Cardiac fibroblast (primary cell): ENCODE results near the gene OSBPL10.
A peak's percentile ranks its signal among the peaks of the same experiment; 100 is the strongest.

ENCODE experiments used
- DNase-seq, 2 donors: peaks; one replicate each; pipeline versions ENCODE4 v3.0.0 to v3.0.0-alpha.2; 2010; ENCODE audit warnings: low read depth in 2 of 2
- H3K4me3 ChIP-seq, 2 donors: replicated peaks in 1 of 2; 1 replicate in 1 of 2; 2 replicates in 1 of 2; pipeline ENCODE4 v1.5.1; 2011; ENCODE audit warnings: low read depth in 2 of 2, low read length in 2 of 2, mild to moderate bottlenecking in 2 of 2, moderate library complexity in 1 of 2
- TF ChIP-seq, protein P1 (sequence below): IDR thresholded peaks from one replicate; pipeline ENCODE4 v1.5.1; 2011; ENCODE audit warnings: low read depth, mild to moderate bottlenecking, low read length, inconsistent platforms

The OSBPL10 gene

DNA sequence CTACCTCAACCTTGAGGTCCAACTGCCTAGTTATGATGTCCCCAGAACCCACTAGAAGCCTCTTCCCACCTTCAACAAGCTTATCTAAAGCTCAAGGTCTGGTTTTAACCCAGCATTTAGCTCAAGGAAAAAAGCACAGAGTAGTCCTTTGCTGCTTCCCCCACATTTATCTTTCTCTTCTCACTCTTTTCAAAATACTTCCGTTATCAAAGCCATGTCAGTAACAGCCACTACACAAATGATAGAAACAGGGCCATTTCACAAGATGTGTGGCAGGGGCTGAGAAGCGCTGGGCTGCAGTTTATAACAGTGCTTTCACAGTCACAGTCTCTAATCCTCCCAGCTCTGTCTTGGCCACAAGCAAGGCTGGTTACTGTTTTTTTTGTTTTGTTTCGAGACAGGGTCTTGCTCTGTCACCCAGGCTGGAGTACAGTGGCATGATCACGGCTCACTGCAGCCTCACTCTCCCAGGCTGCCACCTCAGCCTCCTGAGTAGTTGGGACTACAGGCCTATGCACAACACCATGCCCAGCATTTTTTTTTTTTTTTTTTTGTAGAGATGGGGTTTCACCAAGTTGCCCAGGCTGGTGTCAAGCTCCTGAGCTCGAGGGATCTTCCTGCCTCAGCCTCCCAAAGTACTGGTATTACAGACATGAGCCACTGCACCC, 218.8 kb downstream of the OSBPL10 start:
- TF ChIP-seq, protein P1, sequence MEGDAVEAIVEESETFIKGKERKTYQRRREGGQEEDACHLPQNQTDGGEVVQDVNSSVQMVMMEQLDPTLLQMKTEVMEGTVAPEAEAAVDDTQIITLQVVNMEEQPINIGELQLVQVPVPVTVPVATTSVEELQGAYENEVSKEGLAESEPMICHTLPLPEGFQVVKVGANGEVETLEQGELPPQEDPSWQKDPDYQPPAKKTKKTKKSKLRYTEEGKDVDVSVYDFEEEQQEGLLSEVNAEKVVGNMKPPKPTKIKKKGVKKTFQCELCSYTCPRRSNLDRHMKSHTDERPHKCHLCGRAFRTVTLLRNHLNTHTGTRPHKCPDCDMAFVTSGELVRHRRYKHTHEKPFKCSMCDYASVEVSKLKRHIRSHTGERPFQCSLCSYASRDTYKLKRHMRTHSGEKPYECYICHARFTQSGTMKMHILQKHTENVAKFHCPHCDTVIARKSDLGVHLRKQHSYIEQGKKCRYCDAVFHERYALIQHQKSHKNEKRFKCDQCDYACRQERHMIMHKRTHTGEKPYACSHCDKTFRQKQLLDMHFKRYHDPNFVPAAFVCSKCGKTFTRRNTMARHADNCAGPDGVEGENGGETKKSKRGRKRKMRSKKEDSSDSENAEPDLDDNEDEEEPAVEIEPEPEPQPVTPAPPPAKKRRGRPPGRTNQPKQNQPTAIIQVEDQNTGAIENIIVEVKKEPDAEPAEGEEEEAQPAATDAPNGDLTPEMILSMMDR, result no peak
- DNase-seq, result peak in 1 of 2 donors; percentile 17
- no peak overlapping the region for H3K4me3 ChIP-seq

DNA sequence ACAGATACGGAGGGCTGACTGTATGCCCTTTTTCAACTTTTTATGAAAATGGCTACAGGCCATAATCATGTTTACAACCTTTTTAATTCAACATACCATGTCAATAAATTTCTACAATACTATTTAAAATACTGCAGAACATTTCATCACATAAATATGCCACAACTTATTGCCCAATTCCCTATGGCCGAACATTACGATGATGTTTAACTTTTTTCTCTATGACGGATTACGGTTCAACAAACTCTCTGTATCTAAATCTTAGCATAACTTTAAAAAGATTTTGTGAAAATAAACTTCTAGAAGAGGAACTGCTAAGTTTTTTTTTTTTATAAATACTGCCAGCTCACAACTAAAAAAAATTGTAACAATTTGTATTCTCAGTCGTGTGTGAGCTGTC, 220.4 kb downstream of the OSBPL10 start:
- TF ChIP-seq, protein P1, result no peak
- DNase-seq, result no peak

DNA sequence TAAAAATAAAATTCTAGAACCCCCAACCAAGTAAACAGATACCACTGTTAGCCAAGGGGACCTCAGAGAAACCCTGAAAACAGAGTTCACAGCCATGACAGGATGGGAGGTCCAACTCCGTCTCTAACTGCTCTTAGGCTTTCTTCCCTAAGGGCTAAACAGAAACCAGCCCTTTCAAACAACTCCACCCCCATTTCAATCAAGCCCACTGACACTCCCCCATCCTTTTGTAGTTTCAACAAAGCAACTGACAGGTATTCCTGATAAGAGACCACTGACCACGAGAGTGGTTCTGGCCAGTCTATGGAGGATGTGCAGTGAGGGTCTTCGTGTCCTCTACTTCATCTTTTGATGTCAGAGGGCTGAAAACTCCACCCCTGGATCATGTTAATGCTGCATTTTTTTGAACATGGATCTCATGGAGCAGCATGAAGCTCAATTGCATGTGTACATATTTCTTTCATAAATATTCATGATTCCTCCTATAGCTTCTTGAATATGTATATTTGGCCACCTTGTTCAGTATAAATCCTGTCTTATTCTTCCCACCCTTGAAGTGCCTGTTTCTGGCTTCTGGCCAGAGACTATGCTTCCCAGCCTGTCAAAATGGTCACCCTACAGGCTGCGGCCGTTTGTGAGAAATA, 222.6 kb downstream of the OSBPL10 start:
- no peak for DNase-seq
- no peak overlapping the region for H3K4me3 ChIP-seq
- TF ChIP-seq, protein P1, result no peak

More for the DNA sequence above, 220.4 kb downstream of the OSBPL10 start:
- H3K4me3 ChIP-seq, result no peak overlapping the region

DNA sequence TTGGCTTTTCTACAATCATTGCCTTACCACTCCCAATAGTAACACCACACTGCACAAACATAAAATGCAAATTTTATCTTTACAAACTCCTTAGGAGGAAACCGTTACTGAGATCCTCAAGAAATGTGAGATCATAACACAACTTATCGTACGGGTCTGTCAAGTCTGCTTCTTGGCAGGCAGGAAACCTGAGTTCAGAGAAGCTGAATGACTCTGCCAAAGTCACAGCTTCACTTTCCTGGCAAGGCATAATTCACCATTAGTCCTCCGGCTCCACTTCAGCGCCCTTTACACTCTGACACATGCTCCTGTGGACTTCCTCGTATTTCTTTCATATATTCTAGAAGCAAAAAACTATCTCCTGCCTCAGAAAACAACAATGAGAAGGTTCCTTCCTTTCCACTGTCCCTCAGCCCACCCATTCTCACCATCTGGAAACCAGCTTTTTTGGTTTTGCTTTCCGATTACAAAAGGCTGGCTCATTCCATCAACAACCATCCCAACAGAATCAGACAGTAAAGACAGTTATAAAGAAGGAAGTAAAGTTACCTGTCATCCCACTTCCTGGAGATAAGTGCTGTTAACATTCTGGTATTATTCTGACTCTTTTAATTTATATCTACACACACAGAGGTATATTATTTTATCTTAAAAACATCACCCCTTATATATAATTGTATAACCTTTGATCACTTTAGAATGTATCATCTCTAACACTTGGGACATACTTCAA, 225.0 kb downstream of the OSBPL10 start:
- H3K4me3 ChIP-seq, result no peak overlapping the region
- peak in 1 of 2 donors; percentile 13 for DNase-seq
- TF ChIP-seq, protein P1, result no peak

DNA sequence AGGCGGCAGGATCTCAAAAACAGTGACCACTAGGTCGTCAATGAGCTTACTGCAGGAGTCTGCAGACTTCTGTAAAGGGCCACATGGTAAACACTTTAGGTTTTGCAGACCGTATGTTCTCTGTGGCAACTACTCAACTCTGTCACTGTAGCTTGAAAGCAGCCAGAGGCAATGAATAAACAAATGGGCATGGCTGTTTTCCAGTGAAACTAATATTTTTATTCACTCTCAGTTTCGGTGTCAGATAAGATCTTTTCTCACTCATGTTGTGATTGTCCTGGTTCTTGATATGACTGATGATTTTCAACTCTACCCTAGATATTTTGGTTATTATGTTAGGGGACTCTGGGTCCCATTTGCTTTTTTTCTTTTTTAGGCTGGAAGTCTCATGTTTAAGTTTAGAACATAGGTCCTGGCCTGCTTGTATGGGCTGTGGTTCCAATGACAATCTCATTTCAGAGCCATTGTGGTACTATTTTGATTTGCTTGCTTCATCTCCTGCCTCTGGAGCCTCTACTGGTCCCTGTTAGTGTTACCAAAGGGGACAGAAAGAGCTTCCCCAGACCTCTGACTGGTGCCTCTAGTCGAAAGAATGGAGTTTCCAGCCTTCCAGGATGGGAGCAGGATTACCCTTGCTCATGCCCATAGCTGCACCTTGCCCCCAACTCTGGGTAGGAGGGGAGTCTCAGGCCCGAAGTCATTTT, 226.3 kb downstream of the OSBPL10 start:
- no peak for DNase-seq
- TF ChIP-seq, protein P1, result no peak
- H3K4me3 ChIP-seq, result no peak overlapping the region

DNA sequence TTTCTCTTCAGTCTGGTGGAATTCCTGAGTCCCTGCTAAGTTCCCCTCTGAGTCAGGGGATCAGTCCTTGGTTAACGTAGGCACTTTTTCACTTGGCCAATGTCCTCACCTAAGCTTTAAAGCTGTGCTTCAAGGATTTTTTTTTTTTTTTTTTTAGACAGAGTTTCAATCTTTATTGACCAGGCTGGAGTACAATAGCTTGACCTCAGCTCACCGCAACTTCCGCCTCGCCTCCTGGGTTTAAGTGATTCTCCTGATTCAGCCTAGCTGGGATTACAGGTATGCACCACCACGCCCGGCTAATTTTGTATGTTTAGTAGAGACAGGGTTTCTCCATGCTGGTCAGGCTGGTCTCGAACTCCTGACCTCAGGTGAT, 228.0 kb downstream of the OSBPL10 start:
- TF ChIP-seq, protein P1, result no peak
- no peak overlapping the region for H3K4me3 ChIP-seq
- DNase-seq, result no peak
